ENCODE data around the gene MPG. TPM values are rescaled to one million over a fixed set of nuclear protein-coding genes. Genes with fewer than 3 reads are reported as not detected.
A peak's percentile ranks its signal among the peaks of the same experiment; 100 is the strongest.

MPG gene
- total RNA-seq, 3 donors from 2014 or later = 25.0 to 30.3 (median 29.9) TPM

GRCh38 chr16:88613-89012, 10.6 kb downstream of the MPG start:
- H3K36me3 ChIP-seq (ENCODE audit: low read depth) = no peaks in the 10 kb centered on the region
- no peaks in the 10 kb centered on the region for H3K9me3 ChIP-seq
- no peak for ATAC-seq
- peaks cover 11% of the 10 kb centered on the region for H3K4me1 ChIP-seq (ENCODE audit: low read depth)
- intact Hi-C loops (cut with DNase I, micrococcal nuclease) = no loop called here
- peak in 1 of 3 donors; percentile 25 for DNase-seq
- H3K4me3 ChIP-seq = no peak overlapping the region
- TF ChIP-seq CTCF (IDR thresholded peaks at IDR 0.05) = no peak

- DNase-seq (peak in 1 of 3 donors; percentile 42), ATAC-seq (no peak)
- no peaks in the 10 kb centered on the region for H3K9me3 ChIP-seq
- intact Hi-C loops (cut with DNase I, micrococcal nuclease) = no loop called here
- TF ChIP-seq CTCF (IDR thresholded peaks at IDR 0.05) = no peak
- no peak overlapping the region for H3K4me3 ChIP-seq
- peaks cover 4% of the 10 kb centered on the region for H3K4me1 ChIP-seq (ENCODE audit: low read depth)
- no peaks in the 10 kb centered on the region for H3K36me3 ChIP-seq (ENCODE audit: low read depth)
These were observed 11.6 kb downstream of the MPG start for GRCh38 chr16:89391-90302.

- intact Hi-C loops (cut with DNase I, micrococcal nuclease) = no loop called here
- Histone ChIP-seq H3K9me3 (no peaks in the 10 kb centered on the region), H3K4me1 (ENCODE audit: low read depth) (no peaks in the 10 kb centered on the region), H3K36me3 (ENCODE audit: low read depth) (no peaks in the 10 kb centered on the region), H3K4me3 (no peak overlapping the region)
- ATAC-seq (no peak), DNase-seq (no peak)
- no peak for TF ChIP-seq CTCF (IDR thresholded peaks at IDR 0.05)
These were observed 13.5 kb downstream of the MPG start for GRCh38 chr16:91484-91883.

GRCh38 chr16:92431-93339, 14.7 kb downstream of the MPG start:
- intact Hi-C loops (cut with DNase I, micrococcal nuclease) = no loop called here

GRCh38 chr16:94918-95265, 16.9 kb downstream of the MPG start:
- Histone ChIP-seq H3K4me1 (ENCODE audit: low read depth) (peaks cover 3% of the 10 kb centered on the region), H3K4me3 (no peak overlapping the region), H3K36me3 (ENCODE audit: low read depth) (no peaks in the 10 kb centered on the region), H3K9me3 (no peaks in the 10 kb centered on the region)
- intact Hi-C loops (cut with DNase I, micrococcal nuclease) = no loop called here
- ATAC-seq (no peak), DNase-seq (no peak)
- no peak for TF ChIP-seq CTCF (IDR thresholded peaks at IDR 0.05)

More at GRCh38 chr16:92431-93339, 14.7 kb downstream of the MPG start:
- no peaks in the 10 kb centered on the region for H3K36me3 ChIP-seq (ENCODE audit: low read depth)
- peak in 1 of 3 donors; percentile 30 for DNase-seq
- H3K4me1 ChIP-seq (ENCODE audit: low read depth) = peaks cover 3% of the 10 kb centered on the region
- H3K4me3 ChIP-seq = no peak overlapping the region
- H3K9me3 ChIP-seq = no peaks in the 10 kb centered on the region
- no peak for TF ChIP-seq CTCF (IDR thresholded peaks at IDR 0.05)
- ATAC-seq = no peak
